Adrenal gland (tissue), 5 donors: ENCODE data around the gene FNDC11.

Experiments
- CTCF ChIP-seq, 6 experiments: fragments of 450-650 bp in 4 of 6; fragments of 200-600 bp in 2 of 6; sonication (generic) in 1 of 6; IDR thresholded peaks; 1 replicate in 5 of 6; 2 replicates in 1 of 6; pipeline versions ENCODE4 v1.5.1 to v1.8.0; 2016 to 2021; ENCODE audit warnings: antibody characterized with exemption in 6 of 6, mild to moderate bottlenecking in 2 of 6, moderate library complexity in 1 of 6
- POLR2A ChIP-seq, 2 donors: fragments of 450-650 bp; IDR thresholded peaks; one replicate each; pipeline ENCODE4 v1.6.1; 2017; ENCODE audit warnings: antibody characterized with exemption in 2 of 2, mild to moderate bottlenecking in 2 of 2, moderate library complexity in 1 of 2
- donor health status: DM: no; HTN: no; CAD: no.

- TF ChIP-seq CTCF (IDR thresholded peaks at IDR 0.05) (no peak), POLR2A (IDR thresholded peaks at IDR 0.05) (no peak)
Measured at GRCh38 chr20:63525971-63526370, 28.0 kb upstream of the FNDC11 start.
